ENCODE results near the gene NAGLU.

NAGLU gene

DNA sequence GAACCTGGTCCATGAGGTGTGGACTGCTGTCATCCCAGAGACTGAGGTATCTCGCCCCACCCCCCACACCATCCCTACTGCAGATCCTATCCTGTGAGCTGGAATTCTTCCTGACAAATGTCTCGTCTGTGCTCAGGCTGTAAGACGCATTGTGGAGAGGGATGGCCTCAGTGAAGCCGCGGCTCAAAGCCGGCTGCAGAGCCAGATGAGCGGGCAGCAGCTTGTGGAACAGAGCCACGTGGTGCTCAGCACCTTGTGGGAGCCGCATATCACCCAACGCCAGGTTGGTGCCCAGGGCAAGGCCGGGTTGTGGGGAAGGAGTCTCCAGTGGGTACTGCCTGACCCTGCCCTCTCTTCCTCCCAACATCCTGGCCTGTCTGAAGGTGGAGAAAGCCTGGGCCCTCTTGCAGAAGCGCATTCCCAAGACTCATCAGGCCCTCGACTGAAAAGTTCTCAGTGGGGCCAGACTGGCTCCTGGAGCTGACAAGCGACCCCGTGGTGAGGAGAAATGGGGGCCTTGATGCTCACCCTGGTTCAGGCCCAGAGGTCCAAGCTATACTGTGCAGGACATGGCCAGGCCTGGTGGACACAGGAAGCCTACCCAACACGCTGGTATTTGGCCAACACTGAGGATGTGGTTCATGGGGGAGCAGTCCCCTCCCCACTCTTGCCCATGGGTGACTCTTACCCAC, 29.6 kb downstream of the NAGLU start:
- no peak for DNase-seq (ENCODE audit: low read depth)

DNA sequence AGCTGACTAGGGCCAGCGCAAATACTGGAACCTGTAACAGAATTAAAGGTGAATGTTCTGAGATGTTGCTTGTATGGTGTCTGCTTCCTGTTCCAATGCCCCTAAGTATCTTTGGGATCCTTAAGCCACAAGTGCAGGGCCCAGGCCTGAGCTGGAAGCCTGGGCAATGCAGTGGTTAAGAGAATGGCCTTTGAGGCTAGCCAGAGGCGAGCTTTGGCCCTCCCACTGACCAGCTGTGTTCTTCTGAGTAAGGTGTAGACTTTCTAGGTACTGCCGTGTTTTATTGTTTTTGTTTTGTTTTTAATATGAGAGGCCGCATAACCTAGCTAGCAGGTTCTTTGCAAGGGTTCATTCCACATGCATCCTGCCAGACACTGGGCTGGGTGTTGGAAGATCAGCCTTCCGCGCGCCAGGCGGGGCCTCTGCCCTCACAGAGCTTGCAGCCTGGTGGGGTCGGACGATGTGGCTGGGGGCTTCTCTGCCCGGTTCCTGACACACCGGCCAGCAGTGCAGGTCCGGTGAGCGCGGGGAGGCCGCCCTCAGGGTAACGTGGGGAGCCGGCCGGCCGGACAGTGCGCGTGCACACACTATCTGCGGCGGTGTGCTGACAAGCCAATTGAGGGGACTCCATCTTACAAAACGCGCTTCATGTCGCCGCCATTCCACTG, 30.3 kb downstream of the NAGLU start:
- no peak for DNase-seq (ENCODE audit: low read depth)

DNA sequence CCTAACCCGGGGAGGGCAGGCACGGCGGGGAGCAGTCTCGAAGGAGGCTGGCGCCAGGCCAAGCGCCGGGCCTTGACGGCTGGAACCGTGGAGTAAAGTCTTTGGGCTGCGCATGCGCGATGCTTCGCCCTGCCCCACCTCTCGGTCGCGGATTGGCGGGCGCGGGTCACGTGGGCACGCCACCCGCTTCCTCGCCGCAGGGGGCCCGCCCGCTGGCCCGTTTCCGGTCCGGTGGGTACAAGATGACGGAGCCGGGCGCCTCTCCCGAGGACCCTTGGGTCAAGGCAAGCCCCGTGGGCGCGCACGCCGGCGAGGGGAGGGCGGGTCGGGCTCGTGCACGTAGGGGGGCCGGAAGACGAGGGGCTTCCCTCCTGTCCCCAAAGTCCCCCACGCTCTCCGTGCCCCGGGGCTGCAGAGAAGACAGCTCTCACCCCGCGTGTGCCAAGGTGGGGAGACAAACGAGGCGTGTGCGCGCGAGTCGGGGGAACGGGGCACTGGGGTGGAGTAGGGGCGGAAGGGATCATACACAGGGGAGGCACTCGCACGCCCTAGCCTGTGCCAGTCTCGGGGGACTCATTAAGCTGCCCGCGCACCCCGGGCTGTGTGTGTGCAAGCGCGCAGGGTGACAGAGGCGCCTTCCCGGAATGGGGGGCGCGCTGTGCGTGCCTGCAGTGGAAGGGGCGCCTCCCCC, 31.0 kb downstream of the NAGLU start, which contains the start of gene MLX:
Gene MLX (plus strand): TSS at position 218 of the 691 bp plus-strand sequence. CDS start 25 bp downstream, at position 243.
- DNase-seq (ENCODE audit: low read depth): peak; percentile 76

DNA sequence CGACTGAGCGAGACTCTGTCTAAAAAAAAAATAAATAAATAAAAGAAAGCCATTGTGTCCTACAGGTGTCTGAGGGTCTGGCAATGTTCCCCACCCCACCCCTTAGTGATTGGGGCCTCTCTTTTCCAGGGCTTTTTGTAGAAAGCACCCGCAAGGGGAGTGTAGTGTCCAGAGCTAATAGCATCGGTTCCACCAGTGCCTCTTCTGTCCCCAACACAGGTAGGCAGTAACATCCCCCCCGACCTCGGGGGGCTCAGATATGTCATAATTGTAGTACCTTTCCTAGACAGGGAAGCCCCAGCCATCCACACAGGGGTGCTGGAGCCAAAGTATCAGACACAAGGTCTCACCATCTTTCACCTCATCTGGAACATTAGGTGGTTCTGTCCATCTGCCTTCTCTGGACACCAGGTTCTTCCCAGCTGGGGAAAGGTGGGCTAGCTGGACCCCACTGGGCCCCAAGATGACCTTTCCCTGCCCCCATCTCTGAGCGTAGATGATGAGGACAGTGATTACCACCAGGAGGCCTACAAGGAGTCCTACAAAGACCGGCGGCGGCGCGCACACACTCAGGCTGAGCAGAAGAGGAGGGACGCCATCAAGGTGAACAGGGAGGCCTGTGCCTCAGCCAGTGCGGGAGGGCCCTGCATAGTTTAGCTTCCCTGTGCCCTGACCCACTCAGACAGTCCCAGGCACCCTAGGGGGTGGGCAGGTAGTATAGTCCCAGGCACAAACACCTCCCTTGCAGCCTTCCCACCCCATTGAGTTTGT, 32.5 kb downstream of the NAGLU start:
- no peak for DNase-seq (ENCODE audit: low read depth)

DNA sequence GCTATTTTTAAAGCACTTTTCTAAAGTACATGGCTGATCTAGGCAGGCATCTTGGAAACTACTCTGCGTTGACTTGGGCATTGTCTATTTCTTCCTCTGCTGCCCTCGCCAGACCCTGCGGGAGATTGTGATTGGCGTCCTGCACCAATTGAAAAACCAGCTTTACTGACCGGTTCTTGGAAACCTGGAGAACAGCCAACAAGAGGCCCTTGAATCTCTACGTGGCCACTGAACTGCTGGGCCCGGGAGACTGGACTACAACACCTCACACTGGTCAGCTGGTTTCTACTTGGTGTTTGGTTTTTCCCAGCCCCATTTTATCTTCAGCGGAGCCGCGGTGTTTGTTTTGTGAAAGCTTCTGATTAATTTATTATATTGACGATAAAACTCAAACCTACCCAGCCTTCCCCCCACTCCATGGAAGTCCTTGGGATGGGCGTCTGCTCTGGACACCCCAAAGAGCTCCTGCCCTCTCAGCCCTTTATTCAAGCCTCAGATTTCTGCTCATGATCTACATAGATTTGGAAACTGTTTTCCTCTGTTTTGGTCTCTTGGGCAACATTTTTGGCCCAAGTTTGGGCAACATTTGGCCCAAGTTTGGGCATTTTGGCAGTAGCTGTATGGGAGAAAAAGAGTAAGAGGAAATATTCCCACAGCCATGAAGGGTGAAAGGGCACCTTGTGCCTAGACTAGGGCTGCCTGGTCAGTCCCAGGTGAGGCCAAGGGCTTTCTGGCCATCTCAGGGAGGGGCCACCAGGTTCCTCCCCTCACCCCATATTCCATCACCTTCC, 35.6 kb downstream of the NAGLU start:
- no peak for DNase-seq (ENCODE audit: low read depth)

DNA sequence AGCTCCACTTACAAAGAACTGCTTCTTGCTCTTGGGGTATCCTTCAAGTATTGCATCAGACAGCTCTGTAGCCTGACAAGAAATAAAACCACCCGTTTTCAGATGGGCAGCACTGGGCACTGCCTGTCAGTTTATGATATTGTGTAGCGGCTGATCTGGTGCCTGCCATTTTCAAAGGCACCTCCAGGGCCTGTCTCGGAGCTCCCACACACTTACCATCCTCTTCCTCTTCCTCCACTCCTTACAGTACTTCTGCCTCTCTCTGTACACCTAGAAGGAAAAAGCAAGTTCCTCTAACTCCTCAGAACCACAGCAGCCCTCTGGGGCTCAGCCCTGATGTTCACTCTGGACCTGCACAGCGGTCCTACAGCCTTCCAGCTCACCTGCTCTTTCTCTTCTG, 37.1 kb downstream of the NAGLU start:
- no peak for DNase-seq (ENCODE audit: low read depth)

DNA sequence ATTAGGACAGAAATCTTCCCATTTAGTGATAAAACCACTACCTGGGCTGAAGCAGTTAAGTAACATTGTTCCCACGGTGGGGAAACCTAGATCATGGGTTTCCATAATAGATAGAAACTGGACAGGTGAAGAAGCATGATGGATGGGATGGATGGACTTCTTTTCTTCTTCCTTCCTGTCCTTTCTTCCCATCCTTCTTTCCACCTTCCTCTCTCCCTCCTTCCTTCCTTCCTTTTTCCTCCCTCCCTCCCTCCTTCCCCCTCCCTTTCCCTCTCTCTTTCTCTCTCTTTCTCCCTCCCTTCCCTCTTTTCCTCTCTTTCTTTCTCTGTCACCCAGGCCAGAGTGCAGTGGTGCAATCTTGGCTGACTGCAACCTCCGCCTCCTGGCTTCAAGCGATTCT, 38.4 kb downstream of the NAGLU start:
- no peak for DNase-seq (ENCODE audit: low read depth)

DNA sequence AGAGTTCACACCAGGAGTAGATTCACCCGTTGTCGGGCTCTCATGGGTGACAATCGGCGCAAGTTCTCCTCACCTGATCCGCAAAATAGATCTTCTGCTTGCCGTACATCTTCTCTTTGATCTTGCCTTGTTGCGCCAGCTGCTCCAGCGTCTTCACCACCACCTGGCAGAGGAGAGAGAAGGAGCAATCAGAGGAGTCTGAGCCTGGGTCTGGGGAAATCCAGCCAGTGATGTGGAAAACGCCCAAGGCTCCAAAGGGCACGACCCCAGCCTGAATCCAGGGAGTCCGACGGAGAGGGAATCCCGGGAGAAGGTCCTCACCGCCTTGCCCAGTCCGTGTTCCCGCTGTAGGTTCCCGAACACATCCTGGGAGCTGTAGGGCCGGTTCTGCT, 41.1 kb downstream of the NAGLU start:
- DNase-seq (ENCODE audit: low read depth): no peak

DNA sequence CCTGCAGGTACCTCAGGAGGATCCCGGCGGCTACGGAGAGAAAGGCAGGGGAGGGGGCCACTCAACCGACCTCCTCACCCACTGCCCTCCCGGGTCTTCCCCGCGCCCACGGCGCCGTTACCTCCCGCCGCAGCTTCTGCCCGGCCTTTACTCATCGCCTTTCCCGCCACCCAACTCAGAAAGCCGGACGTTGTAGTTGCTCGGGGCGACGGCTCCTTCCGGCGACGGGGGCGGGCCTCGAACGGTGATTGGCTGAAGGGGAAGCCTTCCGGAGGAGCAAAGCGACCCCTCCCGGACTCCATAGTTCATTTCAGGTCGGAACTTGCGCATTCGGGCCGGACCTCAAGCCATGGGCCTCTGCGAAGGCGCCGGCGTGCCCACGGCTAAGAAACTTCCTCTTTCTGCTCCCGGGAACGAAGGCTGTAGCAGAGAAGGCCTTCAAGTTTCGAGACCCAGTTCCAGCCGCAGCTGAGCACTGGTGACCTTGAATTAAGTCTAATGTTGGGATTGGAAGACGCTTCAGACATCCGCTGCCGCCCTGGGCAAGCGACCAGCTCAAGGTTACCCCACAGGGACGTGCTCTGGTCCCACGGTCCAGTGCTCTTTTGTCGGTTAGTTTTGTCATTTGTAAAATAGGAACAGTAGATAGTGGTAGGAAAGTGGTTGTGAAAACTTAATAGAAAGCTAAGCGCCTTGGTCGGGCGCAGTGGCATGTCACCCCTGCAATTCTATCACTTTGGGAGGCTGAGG, 41.7 kb downstream of the NAGLU start, which contains the start of gene PSMC3IP:
Gene PSMC3IP (minus strand): TSS at position 198 of the 750 bp plus-strand sequence. CDS start 43 bp downstream, at position 155.
- DNase-seq (ENCODE audit: low read depth): peak; percentile 93

DNA sequence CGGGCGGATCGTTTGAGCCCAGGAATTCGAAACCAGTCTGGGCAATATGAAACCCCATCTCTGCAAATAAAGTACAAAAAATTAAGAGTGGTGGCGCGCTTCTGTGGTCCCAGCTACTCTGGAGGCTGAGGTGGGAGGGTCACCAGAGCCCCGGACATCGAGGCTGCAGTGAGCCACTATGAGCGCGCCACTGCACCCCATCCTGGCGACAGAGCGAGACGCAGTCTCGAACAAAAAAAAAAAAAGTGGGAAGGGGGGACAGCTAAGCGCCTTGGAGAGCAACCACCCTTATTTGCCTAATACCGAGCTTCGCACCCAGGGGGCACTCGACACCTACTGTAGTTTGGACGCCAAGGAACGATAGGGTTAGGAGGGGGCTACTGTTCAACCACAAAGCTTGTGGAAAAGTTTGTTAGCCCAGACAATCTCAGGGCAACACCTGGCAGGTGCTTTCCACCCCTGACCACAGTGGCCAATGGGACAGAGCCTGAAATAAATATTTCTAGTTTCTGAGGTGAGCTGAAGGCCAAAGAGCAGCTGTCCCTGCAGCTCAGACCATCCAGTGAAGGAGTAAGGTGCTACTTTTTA, 42.3 kb downstream of the NAGLU start:
- no peak for DNase-seq (ENCODE audit: low read depth)

DNA sequence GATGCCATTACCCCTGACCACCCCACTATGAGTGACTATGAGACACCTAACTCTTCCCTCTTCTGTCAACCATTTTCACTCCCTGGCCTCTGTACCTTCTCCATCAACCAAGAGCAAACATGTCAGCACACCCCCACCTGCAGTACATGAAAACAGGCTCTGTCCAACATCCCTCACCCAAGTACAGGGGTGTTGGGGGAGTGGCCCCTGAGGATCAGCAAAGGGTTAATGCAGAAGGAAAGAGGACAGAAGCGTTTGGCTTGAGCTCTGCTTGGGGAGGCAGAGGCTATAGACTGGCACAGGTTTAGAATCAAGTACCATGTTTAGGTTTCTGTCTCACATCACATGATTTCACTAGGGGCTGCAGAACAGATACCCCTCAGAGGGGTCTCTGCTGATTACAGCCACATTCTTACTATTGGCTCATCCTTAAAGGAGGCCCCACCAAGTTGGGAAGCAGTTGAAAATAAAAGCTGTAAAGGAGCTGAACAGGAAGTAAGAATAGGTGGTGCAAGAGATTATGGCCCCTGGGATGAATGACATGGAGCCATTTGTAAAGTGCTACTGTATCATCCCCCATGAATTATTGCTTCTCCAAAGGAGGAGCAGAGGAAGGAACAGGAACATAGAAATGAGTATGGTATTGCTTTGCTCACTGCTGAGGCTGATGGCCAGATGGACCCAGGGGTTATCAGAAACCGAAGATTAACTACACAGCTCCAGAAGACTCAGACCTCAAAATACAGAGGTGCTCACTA, 43.9 kb downstream of the NAGLU start:
- DNase-seq (ENCODE audit: low read depth): no peak

DNA sequence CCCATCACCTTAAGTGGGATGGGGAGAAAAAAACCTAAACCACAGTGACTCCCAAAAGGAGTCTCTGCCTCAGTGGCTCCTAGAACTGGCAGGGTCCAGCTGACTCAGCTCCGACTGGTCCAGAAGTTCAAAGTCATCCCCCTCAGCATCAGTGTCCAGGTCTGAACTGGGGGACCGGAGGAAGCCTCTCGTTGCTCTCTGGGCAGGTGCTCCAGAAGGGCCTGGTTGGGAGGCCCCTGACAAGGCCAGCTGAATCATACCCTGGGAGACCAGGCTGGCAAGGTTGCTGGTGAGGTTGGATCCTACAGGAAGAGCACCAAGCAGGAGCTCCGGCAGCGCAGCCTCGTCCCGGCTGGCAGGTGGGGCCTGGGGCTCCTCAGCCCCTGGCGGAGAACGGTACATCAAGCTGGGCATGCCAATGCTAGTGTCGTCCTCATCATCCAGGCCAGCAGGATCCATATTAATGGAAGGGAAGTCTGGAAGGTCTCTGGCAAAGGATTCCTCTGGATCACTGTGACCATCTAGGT, 45.8 kb downstream of the NAGLU start:
- DNase-seq (ENCODE audit: low read depth): no peak

DNA sequence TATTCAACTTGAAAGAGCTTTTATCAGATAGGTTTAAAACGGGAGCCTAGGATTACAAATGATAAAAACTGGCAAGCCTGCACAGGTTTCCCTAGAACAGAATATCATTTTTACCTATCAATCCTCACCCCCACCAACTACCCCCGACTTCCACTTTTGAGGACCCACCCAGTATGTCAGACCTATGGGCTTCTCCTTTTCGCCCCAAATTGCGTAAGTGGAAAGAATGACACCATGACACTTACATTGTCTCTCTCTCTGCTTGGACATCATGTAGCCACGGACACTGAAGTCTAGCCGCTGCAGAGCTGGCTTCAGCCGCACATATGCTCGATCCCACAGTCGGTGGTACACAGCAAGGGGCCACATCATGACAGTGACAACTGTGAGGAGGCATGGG, 48.8 kb downstream of the NAGLU start:
- no peak for DNase-seq (ENCODE audit: low read depth)

DNA sequence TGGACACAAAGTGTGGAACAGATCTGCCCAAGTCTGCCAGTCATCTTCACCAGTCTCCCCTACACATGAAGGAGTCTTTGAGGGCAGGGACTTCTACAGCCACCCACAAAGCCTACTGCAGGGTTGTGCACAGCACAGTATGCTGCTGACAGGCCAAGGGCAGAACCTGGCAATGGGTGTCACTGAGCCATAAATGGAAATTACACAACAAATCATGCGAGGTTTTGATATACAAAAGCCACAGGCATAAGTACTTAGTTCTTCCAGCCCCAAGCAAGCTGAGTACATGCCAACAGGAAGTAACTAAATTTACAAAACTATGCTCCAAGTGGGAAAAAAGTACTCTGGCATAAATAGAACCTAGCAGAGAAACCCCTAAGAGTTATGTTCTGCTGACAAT, 49.3 kb downstream of the NAGLU start:
- DNase-seq (ENCODE audit: low read depth): no peak

DNA sequence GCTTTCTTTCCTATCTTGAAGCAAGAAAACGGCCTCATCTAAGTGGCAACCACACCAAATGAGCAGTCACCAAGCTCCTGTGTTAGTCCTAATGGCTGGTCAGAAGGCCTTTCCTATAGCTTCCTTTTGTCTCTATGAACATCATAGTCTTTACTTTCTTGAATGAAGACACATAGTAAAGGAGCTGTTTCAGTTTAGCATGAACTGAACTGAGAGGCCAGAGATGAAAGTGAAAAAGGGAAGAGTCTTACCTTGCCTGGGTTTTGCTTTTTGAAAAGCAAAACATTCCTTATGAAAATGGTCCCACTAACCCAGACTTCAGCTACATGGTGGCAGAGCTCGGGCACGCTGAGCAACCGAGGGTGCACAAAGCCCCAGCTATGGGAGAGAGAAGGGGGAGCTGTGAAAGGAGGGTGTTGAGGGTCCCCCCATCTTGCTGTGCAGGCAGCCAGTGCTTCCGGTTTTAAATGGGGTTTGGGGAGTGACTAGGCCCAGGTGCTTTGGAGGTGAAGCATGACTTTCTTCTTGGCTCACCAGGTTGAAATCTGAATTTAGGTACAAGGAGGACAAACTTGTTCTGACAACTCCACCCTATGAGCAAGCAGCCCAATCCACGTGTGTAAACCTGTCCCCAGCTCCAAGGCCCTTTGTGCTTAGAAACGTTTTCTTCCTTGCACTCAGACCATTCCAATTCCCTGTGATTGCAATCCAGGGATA, 50.6 kb downstream of the NAGLU start:
- DNase-seq (ENCODE audit: low read depth): no peak

DNA sequence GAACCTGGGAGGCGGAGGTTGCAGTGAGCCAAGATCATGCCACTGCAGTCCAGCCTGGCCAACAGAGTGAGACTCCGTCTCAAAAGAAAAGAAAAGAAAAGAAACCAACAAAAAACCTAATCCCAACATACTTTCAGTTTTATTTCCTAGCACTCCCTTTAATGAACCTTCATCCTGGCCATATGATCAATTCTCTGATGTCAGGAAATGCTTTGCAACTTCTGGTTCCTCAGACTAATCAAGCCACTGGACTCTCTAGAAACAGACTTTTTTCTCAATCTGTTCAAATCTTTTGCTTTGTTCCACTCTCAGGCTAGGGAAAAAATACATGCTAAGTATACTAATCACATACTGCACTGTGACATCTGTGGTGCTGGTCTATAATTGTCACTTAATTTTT, 54.8 kb downstream of the NAGLU start:
- DNase-seq (ENCODE audit: low read depth): no peak

DNA sequence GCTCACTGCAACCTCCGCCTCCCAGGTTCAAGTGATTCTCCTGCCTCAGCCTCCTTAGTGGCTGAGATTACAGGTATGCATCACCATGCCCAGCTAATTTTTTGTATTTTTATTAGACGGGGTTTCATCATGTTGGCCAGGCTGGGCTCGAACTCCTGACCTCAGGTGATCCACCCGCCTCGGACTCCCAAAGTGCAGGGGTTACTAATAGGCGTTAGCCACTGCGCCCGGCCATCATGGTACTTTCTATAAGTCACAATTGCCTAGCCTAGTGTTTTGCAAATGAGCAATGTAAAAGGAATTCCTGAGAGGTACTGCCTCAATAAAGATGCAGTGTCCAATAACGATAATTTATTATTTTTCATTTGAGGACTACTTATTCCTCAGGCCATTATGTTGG, 55.4 kb downstream of the NAGLU start:
- no peak for DNase-seq (ENCODE audit: low read depth)

Measured in stromal cell of bone marrow (primary cell).